ENCODE measurements around the gene TMEM178B.
"Not testable (repeated sequence)": the region's sequence is repeated elsewhere in the genome, so short reads cannot be mapped to it uniquely, and the experiment has no call there.

TMEM178B gene

GRCh38 chr7:141074162-141074991 is 513 bp downstream of the TMEM178B start:
- DNase-seq (ENCODE audit: low read depth) = no peak

GRCh38 chr7:141074997-141075396 is 1.1 kb downstream of the TMEM178B start:
- DNase-seq (ENCODE audit: low read depth) = no peak

- DNase-seq (ENCODE audit: low read depth) = no peak
Measured at GRCh38 chr7:141076377-141076776, 2.5 kb downstream of the TMEM178B start.

- DNase-seq (ENCODE audit: low read depth) = no peak
Measured at GRCh38 chr7:141079219-141079618, 5.4 kb downstream of the TMEM178B start.

- DNase-seq (ENCODE audit: low read depth) = not testable (repeated sequence)
Measured at GRCh38 chr7:141089490-141089889, 15.6 kb downstream of the TMEM178B start.

- DNase-seq (ENCODE audit: low read depth) = no peak
Measured at GRCh38 chr7:141094336-141095070, 20.6 kb downstream of the TMEM178B start.

GRCh38 chr7:141097430-141097829 is 23.6 kb downstream of the TMEM178B start:
- no peak for DNase-seq (ENCODE audit: low read depth)

- DNase-seq (ENCODE audit: low read depth) = no peak
Measured at GRCh38 chr7:141102436-141102835, 28.6 kb downstream of the TMEM178B start.

- no peak for DNase-seq (ENCODE audit: low read depth)
Measured at GRCh38 chr7:141103847-141104429, 30.1 kb downstream of the TMEM178B start.

- DNase-seq (ENCODE audit: low read depth) = no peak
Measured at GRCh38 chr7:141113131-141113530, 39.3 kb downstream of the TMEM178B start.

GRCh38 chr7:141114029-141114664 is 40.3 kb downstream of the TMEM178B start:
- DNase-seq (ENCODE audit: low read depth) = no peak

GRCh38 chr7:141115965-141116364 is 42.1 kb downstream of the TMEM178B start:
- DNase-seq (ENCODE audit: low read depth) = no peak

- DNase-seq (ENCODE audit: low read depth) = not testable (repeated sequence)
Measured at GRCh38 chr7:141116661-141117060, 42.8 kb downstream of the TMEM178B start.

- DNase-seq (ENCODE audit: low read depth) = no peak
Measured at GRCh38 chr7:141118767-141119166, 44.9 kb downstream of the TMEM178B start.

GRCh38 chr7:141119187-141119586 is 45.3 kb downstream of the TMEM178B start:
- DNase-seq (ENCODE audit: low read depth) = no peak

GRCh38 chr7:141122736-141123135 is 48.9 kb downstream of the TMEM178B start:
- no peak for DNase-seq (ENCODE audit: low read depth)

- DNase-seq (ENCODE audit: low read depth) = no peak
Measured at GRCh38 chr7:141123522-141123921, 49.7 kb downstream of the TMEM178B start.

- DNase-seq (ENCODE audit: low read depth) = no peak
Measured at GRCh38 chr7:141126107-141126506, 52.2 kb downstream of the TMEM178B start.

- DNase-seq (ENCODE audit: low read depth) = no peak
Measured at GRCh38 chr7:141128506-141128905, 54.6 kb downstream of the TMEM178B start.

- DNase-seq (ENCODE audit: low read depth) = no peak
Measured at GRCh38 chr7:141128931-141129330, 55.1 kb downstream of the TMEM178B start.

- DNase-seq (ENCODE audit: low read depth) = no peak
Measured at GRCh38 chr7:141132671-141133070, 58.8 kb downstream of the TMEM178B start.

GRCh38 chr7:141133646-141134045 is 59.8 kb downstream of the TMEM178B start:
- no peak for DNase-seq (ENCODE audit: low read depth)
